Measurements from ENCODE around the gene KLHL28.

Gene KLHL28

GRCh38 chr14:44959538-44959937, 2.2 kb downstream of the KLHL28 start:
- DNase-seq: no peak

GRCh38 chr14:44956866-44957265, 4.9 kb downstream of the KLHL28 start:
- DNase-seq: no peak

DNA sequence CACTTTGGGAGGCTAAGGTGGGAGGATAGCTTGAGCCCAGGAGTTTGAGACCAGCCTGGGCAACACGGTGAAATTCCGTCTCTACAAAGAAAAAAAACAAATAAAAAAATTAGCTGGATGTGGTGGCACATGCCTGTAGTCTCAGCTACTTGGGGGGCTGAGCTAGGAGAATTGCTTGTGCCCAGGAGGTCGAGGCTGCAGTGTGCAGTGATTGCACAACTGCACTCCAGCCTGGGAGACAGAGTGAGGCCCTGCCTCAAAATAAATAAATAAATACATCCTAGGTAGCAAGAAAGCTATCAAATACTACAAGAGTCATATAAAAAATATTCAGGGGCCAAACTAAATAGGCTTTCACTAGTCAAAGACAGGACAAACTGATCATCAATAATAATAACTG, 6.2 kb downstream of the KLHL28 start:
- no peak for DNase-seq

GRCh38 chr14:44954750-44955149, 7.0 kb downstream of the KLHL28 start:
- DNase-seq: no peak

- no peak for DNase-seq
These were observed 9.2 kb downstream of the KLHL28 start for GRCh38 chr14:44952391-44953110.

DNA sequence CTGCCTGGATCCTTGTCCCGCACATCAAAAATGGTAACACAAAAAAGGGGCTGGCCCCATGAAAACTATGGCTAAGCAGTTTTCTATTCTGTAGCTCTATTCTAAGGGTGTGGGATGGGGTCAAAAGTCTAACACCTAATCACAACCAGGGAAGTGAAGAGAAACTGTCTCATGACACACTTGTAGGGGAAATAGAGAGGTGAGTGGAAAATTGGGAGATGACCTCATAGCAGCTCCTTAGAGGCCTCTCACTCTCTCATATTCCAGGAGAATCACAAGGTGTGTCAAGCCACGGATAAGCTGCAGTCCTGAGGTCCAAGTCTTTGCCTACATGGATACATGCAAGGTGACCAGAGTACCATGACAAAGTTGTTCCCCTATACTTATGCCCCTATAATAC, 10.7 kb downstream of the KLHL28 start:
- no peak for DNase-seq

- DNase-seq: no peak
These were observed 16.5 kb downstream of the KLHL28 start for GRCh38 chr14:44945264-44945663.

GRCh38 chr14:44944107-44944506, 17.6 kb downstream of the KLHL28 start:
- DNase-seq: no peak

GRCh38 chr14:44942436-44942835, 19.3 kb downstream of the KLHL28 start:
- DNase-seq: no peak

- DNase-seq: no peak
These were observed 20.2 kb downstream of the KLHL28 start for GRCh38 chr14:44941591-44941990.

DNA sequence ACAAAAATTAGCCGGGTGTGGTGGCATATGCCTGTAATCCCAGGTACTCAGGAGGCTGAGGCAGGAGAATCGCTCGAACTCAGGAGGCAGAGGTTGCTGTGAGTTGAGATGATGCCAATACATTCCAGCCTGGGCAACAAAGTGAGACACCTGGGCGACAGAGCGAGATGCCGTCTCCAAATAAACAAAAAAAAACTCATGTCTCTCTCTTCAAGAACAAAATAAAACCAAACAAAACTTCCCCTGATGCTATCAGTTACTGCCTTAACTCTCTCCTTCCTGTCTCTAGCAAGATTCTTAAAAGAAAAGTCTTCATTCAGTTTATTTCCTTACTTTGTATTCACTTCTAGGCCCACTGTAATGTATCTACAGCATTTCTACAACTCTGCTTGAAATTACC, 20.8 kb downstream of the KLHL28 start:
- no peak for DNase-seq

DNA sequence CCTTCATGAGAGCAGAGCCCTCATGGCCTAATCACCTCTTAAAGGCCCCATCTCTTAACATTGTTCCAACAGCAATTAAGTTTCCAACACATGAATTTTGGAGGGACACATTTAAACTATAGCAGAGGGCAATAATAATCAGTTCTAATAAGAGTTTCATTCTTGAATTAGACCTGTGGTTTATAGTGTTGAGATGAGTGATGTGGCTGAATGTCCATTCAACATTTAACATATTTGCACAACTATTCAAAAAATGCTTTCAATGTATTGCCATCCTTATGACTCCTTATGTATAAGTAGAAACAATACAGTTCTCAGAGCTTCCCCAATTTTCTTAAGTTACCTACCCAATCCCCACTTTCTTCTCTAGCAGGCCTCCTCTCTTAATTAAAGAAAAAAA, 21.5 kb downstream of the KLHL28 start:
- no peak for DNase-seq

GRCh38 chr14:44937547-44937946, 24.2 kb downstream of the KLHL28 start:
- no peak for DNase-seq

DNA sequence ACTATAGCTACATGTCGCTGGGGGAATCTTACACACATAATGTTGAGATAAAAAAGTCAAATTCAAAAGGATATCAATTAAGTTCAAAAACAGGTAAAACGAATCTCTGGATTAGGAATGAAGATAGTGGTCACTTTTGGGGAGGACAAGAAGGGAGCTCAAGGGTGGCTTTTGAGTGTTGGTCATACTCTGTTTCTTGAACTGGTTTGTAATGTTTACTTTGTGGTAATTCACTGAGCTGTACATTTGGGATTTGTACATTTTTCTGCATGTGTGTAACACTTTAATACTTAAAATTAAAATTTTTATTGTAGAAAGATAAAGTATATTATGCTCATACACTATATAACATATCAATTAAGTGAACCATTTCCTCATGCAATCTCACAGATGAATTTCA, 26.6 kb downstream of the KLHL28 start:
- no peak for DNase-seq

GRCh38 chr14:44928793-44929192, 33.0 kb downstream of the KLHL28 start:
- no peak for DNase-seq

GRCh38 chr14:44914849-44915248, 46.9 kb downstream of the KLHL28 start:
- DNase-seq: no peak

- DNase-seq: no peak
These were observed 49.5 kb downstream of the KLHL28 start for GRCh38 chr14:44912041-44912869.

DNA sequence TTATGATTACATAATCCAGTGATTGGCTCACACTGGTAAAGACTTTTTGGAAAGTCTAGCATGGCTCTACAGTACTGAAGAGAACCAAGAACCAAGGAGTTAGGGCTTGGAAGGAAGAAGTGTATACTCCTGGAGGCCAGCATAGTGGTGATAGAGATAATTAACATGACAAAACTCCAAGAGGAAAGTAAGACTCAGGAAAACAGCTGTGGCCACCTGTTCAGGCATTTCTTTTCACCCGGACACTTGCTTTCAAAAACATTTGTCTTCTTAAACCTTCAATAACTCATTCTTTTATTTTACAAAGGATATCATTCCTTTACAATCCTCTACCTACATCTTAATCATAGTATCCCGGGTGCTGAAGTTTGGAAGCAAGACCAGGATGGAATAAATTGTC, 50.9 kb downstream of the KLHL28 start:
- no peak for DNase-seq

- no peak for DNase-seq
These were observed 60.1 kb downstream of the KLHL28 start for GRCh38 chr14:44901696-44902095.

GRCh38 chr14:44898551-44898950, 63.2 kb downstream of the KLHL28 start:
- DNase-seq: no peak

DNA sequence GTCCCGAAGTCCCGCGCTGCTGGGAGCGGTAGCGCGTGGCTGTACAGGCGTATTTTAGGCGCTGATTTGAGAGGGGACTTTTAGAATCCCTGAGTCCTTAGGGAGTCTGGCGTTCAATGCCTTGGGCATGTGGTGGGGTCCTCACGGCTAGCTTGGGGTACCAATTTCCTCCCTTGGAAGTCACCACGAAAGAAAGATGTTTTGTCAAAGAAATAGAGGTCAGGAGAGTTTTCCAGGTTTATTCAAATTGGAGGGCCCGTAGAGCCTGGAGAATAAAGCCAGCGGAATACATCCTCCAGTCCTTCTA, 63.9 kb downstream of the KLHL28 start:
- DNase-seq: no peak

- DNase-seq: peak; percentile 98
These were observed 64.5 kb downstream of the KLHL28 start for GRCh38 chr14:44897041-44897844.

GRCh38 chr14:44896275-44897040, 65.3 kb downstream of the KLHL28 start:
- DNase-seq: no peak

All from activated CD4-positive, alpha-beta T cell treated with anti-CD3 and anti-CD28 coated beads, Interleukin-2, amount 50 U/mL, for 1 hour (primary cell).